HG03066 (cell line): ENCODE measurements around the gene BIRC2.
"Not testable (repeated sequence)": the region's sequence is repeated elsewhere in the genome, so short reads cannot be mapped to it uniquely, and the experiment has no call there.

ENCODE experiments used
- ATAC-seq: cut with Tn5 transposase; IDR thresholded peaks from one replicate; pipeline ENCODE4 v1.9.1; 2021; ENCODE audit warnings: low read depth; ENCODE audit not compliant: unreplicated experiment

BIRC2 gene

DNA sequence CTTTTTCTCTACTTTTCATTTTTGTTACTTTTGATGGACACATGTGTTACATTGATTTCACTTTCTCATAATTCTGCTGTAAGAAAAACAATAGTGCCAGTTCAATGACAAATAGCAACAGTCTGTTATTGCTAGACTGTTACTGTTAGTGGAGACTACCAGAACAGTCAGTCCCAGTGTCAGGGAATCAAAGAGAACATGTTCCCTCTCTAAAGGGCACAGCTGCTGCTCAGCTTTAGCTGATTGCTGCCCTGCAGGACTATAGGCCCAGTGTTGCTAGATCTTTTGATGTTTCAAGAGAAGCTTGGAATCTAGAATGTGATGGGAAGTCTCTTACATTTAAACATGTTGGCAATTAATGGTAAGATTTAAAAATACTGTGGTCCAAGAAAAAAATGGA is 26.3 kb upstream of the BIRC2 start:
- ATAC-seq: no peak

DNA sequence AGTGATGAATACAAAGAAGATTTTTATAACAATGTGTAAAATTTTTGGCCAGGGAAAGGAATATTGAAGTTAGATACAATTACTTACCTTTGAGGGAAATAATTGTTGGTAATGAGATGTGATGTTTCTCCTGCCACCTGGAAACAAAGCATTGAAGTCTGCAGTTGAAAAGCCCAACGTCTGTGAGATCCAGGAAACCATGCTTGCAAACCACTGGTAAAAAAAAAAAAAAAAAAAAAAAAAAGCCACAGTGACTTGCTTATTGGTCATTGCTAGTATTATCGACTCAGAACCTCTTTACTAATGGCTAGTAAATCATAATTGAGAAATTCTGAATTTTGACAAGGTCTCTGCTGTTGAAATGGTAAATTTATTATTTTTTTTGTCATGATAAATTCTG is 24.5 kb upstream of the BIRC2 start:
- no peak for ATAC-seq

- ATAC-seq: no peak
Observed at GRCh38 chr11:102323542-102324251, 23.3 kb upstream of the BIRC2 start.

DNA sequence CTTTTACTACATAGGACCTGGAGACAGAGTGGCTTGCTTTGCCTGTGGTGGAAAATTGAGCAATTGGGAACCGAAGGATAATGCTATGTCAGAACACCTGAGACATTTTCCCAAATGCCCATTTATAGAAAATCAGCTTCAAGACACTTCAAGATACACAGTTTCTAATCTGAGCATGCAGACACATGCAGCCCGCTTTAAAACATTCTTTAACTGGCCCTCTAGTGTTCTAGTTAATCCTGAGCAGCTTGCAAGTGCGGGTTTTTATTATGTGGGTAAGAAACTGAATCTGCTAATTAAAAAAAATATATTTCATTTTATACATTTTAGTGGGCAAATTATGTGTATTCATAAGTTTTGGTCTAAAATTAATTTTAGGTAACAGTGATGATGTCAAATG is 21.9 kb upstream of the BIRC2 start:
- no peak for ATAC-seq

GRCh38 chr11:102328748-102329147 is 18.3 kb upstream of the BIRC2 start:
- no peak for ATAC-seq

- ATAC-seq: no peak
Observed at GRCh38 chr11:102330231-102330630, 16.8 kb upstream of the BIRC2 start.

DNA sequence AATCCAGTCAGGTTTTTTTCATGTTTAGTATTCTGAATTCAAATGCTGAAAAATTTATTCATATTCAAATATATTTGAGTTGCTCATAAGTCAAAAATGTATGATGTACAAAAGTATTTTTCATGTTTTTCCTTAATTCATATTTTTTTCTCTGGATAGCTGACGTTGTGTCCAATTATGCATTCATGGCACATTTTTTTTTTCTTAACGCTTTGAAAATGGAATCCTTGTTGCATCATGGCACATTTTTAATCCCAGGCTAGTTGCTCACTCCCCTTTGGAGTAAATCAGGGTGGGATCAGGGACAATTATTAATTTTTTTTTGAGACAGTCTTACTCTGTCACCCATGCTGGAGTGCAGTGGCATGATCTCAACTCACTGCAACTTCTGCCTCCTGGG is 15.7 kb upstream of the BIRC2 start:
- ATAC-seq: no peak

GRCh38 chr11:102332611-102332994 is 14.4 kb upstream of the BIRC2 start:
- ATAC-seq: no peak

DNA sequence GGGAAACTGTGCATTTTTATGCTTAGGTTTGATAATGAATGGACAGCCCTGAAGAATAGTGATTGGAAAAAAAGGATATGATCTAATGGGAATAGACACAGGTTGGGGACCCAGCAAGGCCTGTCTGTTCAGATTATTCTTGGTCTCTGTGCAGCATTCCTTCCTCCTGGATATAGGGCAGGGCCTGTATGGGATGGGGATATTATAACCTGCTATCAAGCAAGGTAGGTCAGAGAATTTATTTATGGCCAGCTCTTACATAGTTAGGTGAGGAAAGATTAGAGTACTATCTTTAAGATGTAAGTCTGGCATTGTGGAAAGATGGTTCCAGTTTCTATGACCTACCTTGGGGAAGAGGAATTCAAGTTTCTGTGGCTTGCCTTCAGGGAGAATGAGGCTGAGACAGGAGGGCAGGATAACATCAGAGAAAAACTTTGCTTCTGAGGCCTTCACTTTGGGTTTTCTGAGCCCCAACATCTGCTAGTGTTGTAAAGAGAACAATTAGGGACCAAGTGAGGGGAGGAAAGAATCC is 8.5 kb upstream of the BIRC2 start:
- no peak for ATAC-seq

- ATAC-seq: not testable (repeated sequence)
Observed at GRCh38 chr11:102341311-102341710, 5.7 kb upstream of the BIRC2 start.

GRCh38 chr11:102341844-102342318 is 5.1 kb upstream of the BIRC2 start:
- ATAC-seq: peak; percentile 58

- no peak for ATAC-seq
Observed at GRCh38 chr11:102343809-102344208, 3.2 kb upstream of the BIRC2 start.

DNA sequence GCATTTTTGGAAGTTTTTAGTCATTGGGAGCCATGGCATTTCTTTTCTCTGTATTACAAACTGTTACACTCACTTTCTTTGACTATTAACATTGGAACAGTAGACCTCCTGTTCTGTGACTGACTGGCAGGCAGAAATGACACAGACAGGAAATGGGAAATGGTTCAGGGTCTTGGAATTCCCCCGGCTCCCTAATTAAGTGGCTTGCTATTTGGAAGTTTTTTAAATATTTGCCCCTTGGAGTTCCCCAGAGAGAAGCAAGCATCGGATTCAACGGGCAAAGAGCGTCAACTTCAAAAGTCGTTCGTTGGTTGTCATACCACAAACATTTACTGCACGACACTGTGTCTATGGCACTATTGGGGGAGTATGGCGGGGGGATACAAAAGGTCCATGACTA is 1.1 kb upstream of the BIRC2 start:
- ATAC-seq: no peak

- no peak for ATAC-seq
Observed at GRCh38 chr11:102346456-102346747, 612 bp upstream of the BIRC2 start.

DNA sequence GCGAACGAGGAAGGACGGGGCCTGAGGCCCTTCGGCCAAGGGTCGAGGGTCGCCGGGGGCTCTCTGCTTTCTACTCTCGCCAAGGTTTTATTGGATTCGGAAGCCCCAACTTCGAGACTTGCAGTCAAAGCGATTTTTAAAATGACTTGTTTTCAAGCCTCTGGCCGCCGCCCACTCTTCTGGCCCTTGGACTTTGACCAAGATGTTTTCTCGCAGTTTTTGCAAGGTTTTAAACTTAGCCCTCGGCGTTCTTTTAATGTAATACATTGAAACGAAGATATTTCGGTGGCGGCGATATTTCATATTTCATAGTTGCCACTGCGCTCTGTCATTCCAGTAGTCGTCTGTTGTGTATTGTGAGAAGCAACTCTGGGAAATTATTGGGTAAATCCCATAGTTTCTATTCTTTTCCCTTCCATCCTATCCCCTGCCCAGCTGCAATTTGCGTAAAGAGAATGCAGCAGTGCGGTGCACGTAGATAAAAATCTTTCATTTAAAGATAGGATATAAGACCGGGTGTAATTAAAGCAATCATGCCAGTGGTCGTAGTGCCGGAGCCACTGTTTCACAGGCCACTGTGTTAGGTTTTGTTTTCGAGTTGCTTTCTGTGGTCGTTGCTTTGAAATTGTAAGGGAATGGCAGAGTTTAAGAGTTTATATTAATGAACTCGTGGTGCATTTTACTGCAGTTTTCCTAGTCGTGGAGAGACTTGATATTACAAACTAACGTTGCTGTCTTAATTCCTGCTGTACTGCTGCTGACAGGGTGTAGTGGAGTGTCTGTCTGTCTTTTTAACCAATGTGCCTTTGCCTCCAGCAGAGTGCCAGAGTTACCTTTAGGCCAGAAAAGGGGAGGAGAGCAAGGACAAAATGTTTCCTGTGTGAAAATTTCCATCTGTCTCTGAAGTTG is 702 bp downstream of the BIRC2 start:
- peak; percentile 26 for ATAC-seq

- no peak for ATAC-seq
Observed at GRCh38 chr11:102357116-102357515, 10.1 kb downstream of the BIRC2 start.

DNA sequence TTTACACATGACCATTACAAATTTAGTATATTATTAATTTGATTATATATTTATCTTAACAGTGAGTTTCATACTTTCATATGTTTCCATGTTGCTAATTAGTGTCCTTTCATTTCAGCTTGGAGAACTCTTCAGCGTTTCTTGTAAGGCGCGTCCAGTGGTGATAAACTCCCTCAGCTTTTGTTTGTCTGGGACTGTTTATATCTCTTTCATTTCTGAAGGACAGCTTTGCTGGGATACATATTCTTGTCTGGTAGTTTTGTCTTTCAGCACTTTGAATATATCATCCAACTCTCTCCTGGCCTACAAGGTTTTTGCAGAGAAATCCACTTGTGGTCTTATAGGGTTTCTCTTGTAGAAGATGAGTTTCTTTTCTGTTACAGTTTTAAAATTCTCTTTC is 12.4 kb downstream of the BIRC2 start:
- ATAC-seq: no peak

- ATAC-seq: no peak
Observed at GRCh38 chr11:102360681-102361080, 13.7 kb downstream of the BIRC2 start.

DNA sequence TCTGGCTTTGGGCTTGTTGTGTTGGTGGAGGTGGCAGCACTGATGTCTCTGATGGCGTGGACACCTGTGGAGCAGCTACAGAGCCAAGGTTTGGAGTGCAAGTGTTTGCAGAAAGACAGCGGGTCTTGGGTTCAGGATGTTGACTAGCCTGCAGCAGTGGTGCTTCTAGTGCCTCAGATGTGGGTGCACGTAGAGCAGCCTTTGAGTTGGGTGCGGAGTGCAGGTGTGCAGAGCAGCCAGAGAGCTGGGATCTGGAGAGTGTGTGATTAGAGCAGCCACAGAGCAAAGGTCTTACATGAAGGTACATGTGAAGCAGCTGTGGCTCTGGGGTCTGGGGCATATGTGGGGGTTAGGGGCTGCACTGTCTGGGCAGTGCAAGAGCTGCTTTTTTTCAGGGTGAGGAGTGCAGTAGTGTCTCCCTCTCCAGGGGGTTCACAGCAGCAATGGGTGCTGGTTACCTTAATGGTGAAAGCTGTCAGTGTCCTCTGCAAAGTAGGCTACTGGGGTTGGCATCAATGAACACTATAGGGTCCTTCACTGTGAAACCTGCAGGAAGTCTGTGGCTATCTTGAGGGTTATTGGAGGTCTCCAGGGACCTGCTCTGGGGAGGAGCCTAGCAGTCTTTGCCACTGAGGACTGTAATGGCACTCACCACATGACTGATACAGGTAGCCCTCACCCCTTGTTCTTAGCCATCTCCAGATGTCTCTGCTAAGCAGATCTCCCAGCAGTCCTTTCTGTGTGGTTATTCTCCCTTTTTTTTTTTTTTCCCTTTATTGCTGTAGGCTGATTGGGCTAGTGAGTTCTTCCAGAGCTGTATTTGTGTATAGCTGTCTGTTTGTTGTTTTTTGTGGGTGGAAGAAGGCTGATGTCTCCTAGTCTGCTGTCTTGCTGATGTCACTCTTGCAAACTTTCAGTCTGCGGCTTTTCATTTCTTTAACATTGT is 14.3 kb downstream of the BIRC2 start:
- ATAC-seq: peak; percentile 84

- ATAC-seq: no peak
Observed at GRCh38 chr11:102364991-102365390, 18.0 kb downstream of the BIRC2 start.

- no peak for ATAC-seq
Observed at GRCh38 chr11:102367364-102367763, 20.4 kb downstream of the BIRC2 start.
